HG02973 (cell line): ENCODE measurements around the gene TRIM25.

Source experiments
- ATAC-seq: cut with Tn5 transposase; IDR thresholded peaks from one replicate; pipeline ENCODE4 v1.9.1; 2021; ENCODE audit warnings: moderate library complexity; ENCODE audit not compliant: unreplicated experiment

Gene TRIM25

DNA sequence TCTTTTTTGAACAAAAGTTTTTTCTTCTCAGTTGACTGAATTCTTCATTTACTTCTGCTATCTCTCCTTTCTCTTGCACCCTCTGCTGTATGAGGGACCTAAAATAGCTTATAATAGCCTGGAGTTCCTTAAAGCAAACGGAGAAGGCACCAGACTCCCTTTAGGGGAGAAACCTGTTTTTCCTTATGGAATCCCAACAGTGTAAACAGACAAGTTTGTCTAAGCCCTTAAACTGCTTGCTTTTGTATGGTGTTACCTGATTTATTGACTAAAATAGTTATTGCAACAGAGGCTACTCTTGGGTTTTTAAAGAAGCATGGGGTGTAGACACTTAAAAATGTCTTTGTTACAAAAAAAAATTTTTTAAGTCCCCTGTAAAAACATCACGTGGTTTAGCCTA is 12.9 kb upstream of the TRIM25 start:
- ATAC-seq, result no peak

DNA sequence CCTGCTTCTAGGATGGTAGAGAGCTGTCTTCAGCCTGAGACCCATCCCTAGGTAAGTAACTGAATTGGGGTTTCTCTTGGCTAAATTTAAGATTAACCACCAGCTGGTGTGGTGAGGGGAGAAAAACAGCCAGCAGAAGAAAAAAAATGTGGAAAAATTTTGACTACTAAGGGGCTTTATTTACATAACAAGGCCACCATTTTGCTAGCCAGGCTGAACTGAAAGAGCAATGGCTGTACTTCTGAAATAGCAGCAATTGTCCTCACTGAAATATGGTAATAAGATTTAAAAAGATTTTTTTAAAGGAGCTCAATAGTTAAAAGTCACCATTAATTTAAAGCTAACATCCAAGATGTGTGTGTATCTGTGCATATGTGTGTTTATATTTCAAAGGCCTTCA is 12.4 kb upstream of the TRIM25 start:
- ATAC-seq, result no peak

DNA sequence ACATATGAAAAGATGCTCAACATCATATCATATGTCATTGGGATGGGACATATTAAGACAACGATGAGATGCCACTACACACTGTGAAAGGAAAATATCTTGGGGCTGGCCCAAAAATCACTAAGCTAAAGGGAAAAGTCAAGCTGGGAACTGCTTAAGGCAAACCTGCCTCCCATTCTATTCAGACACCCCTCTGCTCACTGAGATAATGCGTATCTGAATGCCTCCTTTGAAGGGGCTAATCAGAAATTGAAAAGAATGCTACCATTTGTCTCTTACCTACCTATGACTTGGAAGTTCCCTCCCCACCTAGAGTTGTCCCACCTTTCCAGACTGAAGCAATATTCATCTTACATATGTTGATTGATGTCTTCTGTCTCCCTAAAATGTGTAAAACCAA is 11.2 kb upstream of the TRIM25 start:
- no peak for ATAC-seq

DNA sequence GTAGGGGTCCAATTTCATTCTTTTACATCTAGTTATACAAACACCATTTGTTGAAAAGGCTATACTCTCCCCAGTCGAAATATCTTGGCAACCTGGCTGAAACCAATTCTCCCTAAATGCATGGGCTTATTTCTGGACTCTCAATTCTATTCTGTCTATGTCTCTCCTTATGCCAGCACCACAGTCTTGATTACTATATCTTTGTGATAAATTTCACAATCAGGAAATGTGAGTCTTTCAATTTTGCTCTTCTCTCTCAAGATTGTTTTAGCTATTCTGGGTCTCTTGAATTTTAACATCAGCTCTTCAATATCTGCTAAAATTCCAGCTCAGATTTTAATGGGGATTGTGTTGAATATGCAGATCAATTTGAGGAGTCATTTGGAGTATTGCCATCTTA is 5.9 kb upstream of the TRIM25 start:
- ATAC-seq, result no peak

DNA sequence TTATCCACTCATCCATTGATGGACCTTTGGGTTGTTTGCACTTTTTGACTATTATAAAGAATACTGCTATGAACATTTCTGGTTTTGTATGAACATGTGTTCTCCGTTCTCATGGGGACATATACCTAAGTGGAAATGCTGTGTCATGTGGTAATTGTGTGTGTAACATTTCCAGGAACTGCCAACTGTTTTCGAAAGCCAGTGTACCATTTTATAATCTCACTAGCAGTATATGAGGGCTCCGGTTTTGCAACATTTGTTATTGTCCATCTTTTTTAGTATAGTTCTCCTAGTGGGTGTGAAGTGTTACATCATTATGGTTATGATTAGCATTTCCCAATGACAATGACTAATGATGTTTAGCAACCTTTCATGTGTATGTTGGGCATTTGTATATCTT is 5.1 kb upstream of the TRIM25 start:
- ATAC-seq, result no peak

DNA sequence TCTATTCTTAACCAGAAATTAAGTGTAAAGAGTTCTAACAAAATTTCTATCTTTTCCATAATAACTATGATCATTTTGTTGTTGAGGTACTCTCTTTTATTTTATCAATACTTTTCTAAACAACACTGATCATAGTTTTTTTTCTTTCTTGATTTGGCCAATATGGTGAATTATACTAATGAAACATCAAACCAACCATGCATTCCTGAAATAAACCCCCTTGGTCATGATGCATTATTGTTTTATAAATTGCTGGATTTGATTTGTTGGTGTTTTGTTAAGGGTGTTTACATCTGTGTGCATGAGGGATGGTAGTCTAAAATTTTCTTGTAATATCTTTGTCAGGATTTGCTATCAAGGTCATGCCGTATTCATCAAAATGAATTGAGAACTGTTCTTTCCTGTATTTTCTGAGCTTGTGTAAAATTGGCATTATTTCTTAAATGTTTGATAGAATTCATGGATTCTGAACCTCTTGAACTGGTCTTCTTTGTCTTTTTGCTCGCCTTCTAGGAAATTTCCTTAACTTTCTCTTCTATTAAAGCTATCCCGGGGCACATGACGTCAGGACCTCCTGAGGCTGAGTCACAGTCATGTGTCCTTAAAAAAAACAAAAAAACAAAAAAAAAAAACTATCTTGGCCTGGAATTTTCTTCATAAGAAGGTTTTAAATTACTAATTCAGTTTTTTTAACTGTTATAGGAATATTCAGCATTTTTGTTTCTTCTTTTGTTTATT is 3.9 kb upstream of the TRIM25 start:
- ATAC-seq, result no peak

DNA sequence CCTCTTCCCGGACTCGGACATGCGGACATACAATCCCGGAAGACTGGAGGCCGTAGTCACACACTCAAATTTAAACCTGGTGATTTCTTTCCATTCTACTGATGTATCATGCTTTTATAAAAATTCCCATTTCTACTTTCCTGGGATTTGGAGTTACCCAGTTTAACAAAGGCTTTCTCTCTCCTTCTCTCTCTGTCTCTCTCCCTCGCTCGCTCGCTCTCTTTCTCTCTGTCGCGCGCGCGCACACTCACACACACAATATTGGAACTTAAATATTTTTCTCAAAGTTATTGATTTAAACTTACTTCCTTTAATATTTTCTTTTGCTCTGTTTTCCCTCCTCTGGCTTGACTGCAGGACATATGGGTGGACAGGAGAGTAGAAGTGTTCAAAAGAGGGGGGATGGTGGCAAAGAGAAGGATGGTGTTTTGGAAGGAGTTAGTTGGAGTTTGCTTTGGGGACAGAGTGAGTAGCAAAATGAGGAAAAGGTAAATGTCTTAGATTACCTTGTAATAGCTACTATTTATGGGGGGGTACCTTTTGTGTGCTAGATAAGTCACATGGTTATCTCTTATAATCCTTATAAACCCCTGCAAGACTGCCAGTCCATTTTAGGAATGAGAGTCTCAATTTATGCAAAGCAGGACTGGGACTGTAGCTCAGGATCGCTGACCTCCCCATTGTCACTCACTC is 878 bp upstream of the TRIM25 start:
- ATAC-seq, result no peak

DNA sequence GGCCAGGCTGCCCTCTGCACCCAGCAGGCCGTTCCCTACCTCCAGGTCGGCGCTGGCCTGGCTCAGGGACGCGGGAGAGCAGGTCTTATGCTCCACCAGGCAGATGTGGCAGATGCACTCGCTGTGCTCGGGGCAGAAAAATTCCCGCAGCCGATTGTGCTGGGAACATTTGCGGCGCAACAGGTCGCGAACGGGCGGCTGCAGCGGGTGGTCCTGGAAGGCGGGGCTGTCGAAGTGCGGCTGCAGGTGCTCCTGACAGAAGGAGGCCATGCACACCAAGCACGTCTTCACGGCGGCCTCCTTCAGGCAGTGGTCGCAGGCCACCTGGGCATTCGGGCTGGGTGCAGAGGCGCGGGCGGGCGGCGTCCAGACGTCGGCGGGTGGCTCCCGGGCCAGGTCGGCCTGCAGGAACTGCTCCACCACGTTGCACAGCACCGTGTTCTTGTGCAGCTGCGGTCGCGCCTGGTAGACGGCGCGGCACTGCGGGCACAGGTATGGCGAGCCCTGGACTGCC is 439 bp downstream of the TRIM25 start:
- peak; percentile 28 for ATAC-seq

DNA sequence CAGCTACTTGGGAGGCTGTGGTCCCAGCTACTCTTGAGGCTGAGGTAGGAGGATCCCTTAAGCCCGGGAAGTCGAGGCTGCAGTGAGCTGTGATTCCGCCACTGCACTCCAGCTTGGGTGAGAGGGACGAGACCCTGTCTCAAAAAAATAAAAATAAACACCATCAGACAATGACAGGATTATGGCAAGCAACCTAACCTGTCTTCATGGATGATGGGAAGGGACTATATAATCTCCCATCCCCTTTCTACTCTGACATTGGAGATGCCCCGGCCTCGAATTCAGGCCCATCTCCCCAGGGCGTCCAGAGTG is 893 bp downstream of the TRIM25 start:
- ATAC-seq, result no peak

DNA sequence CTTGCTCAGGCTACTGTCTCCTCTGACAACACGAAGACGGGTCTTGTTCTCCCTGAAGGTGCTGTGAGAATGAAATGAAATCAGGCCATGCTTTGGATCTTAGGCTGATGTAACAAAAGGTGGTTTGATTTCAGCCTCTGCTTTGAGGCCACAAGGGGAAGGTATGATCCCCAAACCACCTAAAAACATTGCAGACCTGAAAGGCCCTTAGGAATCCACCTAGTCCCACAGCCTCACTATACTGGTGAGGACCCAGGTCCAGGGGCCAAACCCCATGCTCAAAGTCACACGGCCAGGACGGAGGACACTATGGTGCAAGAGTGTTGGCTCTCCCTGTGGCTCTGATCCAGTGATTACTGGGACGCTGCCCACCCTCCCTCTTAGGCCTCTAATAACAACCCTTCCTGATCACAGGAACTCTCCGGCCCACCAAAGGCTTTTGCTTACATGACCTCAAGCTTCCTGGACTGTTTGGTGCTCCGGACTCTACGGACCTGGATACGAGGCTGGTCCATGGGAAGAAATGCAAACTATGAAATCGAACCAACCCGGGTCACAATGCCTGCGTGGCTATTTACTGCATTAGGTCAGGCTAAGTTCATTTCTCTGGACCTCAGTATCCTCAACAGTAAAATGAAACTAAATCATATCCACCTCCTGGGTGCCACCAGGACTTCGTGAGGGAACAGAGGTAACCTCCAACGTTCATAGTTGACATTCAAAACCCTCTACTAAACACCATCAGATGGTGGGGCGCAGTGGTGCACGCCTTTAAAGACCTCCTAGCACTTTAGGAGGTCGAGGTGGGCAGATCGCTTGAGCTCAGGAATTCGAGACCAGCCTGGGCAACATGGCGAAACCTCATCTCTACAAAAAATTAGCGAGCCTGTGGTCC is 1.5 kb downstream of the TRIM25 start:
- no peak for ATAC-seq

DNA sequence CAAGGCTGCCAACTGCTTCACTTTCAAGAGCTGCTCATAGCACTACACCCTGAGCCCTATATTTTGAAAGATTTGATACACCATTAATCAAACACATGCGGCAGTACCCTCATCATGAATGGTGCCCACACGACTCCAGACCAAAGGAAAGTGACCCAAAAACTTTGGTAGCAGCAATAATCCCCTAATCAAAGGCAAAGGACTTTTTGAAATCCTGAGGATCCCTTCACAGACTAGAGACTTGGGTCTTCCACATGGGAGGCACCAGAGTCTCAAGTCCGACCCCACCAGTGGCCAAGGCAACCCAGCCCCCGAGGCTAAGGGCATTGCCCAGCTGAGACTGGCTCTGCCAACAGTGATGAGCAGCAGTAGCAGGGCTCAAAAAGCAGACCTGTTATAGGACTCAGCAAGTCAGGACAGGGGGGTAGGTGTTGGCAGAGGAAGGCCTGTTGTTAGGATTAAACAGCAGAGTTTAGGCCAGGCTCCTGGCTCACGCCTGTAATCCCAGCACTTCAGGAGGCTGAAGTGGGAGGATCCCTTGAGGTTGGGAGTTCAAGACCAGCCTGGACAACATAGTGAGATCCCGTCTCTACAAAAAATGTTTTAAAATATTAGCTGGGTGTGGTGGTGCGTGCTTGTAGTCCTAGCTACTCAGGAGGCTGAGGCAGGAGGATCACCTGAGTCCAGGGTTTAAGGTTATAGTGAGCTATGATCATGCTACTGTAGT is 3.2 kb downstream of the TRIM25 start:
- no peak for ATAC-seq

DNA sequence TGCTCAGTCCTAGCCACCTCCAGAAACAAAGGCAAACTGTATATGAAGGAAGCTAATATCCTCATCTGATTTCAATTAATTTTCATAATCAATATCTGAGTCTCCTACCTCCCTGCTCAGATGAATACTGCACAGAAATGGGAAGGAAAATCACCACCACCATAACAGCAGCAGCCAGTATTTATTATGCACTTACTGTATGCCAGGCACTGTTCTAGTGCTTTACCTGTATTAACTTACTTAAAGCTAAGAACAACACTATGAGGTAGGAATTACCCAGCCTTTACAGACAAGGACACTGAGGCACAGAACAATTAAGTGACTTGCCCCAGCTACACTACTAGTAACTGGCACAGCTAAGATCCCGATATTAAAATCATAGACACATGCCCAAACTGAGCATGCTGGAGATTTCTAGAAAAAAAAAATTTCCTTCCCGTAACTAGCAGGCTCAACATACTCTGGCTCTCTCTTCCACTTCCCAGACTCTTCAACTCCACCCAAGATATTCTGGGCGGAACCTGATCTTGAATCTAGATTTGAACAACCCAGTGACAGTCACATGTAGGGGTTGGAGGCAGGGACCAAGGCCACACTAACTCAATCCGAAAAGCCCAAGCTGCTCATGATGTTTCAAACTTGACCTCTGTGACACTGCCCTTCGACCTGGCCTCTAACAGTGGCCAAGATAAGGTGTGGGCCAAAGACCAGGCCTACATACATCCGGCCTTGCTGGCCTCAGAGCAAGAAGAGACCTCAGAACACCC is 3.9 kb downstream of the TRIM25 start:
- ATAC-seq, result no peak

DNA sequence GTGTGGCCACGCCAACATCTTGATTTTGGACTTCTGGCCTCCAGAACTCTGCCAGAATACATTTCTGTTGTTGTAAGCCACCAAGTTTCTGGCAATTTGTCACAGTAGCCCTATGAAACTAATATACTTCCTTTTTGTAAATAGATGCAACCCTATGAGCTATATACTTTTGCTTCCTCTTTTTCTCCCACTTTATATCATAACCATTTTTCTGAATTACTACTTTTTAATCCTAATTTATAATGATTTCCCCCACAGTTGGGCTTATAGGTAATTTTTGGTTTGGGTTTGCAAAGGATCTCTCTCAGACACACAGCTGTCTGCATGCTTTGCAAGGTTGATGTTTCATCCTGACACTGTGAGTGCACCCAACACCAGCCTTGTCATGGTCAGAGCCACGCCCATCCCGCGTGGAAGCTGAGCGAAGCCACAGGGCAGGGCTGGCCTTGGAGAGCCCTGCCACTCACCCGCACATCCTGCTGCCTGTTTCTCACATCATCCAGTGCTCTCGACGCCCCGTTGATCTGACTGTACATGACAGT is 5.8 kb downstream of the TRIM25 start:
- peak; percentile 80 for ATAC-seq

DNA sequence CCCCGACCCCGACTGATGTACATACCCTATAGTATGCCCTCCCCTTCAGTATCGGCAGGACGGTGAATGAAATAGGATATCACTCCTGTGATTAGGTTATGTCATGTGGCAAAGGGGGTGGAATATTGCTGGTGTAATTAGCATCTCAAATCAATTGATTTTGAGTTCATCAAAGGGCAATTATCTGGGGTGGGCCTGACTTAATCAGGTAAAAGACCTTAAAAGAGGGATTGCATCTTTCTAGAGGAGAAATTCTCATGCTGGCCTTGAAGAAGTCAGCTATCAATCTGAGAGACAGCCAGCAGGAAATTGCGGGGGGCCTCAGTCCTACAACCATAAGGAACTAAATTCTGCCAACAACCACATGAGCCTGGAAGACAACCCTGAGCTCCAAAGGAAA is 10.3 kb downstream of the TRIM25 start:
- ATAC-seq, result no peak

DNA sequence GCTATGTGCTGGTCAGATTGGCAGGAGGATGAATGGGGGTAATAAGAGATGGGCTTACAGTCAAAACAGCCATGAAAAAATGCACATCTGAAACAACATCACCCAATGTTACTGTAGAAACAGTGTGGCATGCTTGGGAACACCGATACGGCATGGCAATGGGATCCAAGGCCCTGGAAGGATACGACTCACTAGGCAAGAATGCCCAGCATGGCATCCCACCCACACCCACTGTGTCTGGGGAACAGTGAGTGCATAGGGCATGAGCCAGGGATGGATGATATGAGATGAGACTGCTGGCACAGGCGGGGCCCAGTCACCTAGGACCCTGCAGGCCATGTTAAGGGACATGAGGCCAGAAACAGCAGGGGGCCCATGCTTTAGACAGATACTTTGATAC is 11.5 kb downstream of the TRIM25 start:
- ATAC-seq, result no peak

DNA sequence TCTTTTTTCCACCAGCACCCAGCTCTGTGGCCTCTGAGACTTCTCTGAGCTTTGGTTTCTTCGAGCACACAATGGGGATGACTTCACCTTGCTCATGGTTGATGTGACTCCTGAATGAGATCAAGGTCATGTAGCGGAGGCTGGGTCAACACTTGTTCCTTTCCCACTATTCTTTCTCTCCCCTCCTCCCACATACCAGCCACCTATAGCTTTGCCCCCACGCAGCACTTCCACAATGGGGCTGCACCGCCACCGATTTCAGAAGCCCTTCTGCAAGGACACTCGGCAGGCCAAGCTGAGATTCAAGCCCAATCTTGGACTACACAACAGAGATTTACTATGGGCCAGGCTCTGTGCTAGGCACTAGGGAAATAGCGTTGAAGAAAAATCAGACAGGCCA is 14.4 kb downstream of the TRIM25 start:
- ATAC-seq, result no peak

DNA sequence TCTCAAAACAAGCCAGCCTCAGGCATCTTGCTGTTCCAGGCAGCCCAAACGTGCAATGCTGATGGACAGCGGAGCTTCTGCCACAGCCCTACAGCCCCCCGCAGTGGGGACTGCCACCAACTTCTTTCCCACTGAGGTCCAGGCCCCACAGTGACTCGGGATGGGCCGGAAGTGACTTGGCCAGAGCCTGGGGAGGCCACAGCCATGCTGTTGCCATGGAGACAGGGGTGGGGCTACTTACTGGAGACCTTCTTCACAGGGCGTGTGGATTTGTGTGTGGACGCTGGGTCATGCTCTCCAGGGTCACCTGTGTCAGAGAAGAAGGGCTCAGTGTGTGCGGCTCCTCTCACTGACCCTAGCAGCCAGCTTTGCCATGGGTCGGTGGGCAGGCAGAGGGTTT is 15.0 kb downstream of the TRIM25 start:
- no peak for ATAC-seq

DNA sequence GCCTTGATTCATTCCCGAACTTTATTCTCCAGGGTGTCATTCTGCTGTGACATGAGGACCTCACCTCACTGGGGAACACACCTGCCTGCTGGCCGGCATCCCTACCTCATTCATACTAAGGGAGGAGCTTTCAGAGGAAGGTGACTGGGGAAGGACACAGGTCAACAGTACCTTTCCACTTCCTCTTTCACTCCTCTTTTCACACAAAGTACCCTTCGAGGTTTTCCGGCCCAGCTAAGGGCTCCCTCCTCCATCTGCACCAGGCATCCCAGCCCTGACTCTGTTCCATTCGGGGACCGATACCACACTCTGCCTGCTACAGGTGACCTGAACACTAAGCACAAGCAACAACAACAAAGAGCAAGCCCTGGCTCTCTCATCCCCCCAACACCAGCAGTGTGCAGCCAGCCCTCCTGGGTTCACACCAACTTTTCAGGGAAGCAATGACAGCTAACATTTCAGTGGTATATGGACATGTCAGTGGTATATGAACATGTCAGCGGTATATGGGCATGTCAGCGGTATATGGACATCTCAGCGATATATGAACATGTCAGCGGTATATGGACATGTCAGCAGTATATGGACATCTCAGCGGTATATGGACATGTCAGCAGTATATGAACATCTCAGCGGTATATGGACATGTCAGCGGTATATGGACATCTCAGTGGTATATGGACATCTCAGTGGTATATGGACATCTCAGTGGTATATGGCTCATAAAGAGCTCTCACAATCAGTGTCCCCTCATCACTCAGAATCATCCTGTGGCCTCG is 16.0 kb downstream of the TRIM25 start:
- ATAC-seq, result peak; percentile 51

DNA sequence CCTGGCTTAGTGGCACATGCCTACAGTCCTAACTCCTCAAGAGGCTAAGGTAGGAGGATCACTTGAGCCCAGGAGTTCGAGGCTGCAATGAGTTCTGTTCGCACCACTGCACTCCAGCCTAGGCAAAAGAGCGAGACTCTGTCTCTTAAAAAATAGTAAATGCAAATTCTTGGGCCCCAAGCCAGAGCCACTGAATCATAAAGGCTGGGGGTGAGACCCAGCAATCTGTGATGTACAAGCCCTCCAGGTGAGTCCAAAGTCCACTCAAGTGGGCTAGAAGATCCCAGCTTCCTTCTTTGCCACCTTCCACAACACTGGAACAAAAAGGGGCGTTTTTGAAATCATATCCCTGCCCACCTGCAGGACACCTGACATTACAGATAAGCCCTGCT is 16.9 kb downstream of the TRIM25 start:
- ATAC-seq, result no peak
